PC-9 (cell line): ENCODE data around the gene LCE1B. TPM values are rescaled to one million over a fixed set of nuclear protein-coding genes. Genes with fewer than 3 reads are reported as not detected.

Experiments
- BruUV-seq: library from RNA; stranded (reverse); fragments of 400-500 nt; replicated peaks from 2 replicates; lab custom pipeline; 2021; lab: Mats Ljungman, UMichigan
- CTCF ChIA-PET: fragments of 300-600 bp; sonication (Branson Sonifier 250); formaldehyde crosslinking; loops from one replicate; lab custom pipeline; 2022; ENCODE audit warnings: antibody characterized with exemption; lab: Charles Lee
- POLR2A ChIA-PET: fragments of 300-600 bp; sonication (Branson Sonifier 250); formaldehyde crosslinking; loops from one replicate; lab custom pipeline; 2022; ENCODE audit warnings: antibody characterized with exemption; ENCODE audit not compliant: unreplicated experiment; lab: Charles Lee
- DNase-seq, 2 experiments: peaks; one replicate each; pipeline versions ENCODE4 v3.0.0 to v3.0.0-alpha.2; 2015 to 2022; ENCODE audit warnings: mixed read lengths in 1 of 2
- H2AFZ ChIP-seq: fragments of 200-600 bp; sonication (generic); 2 replicates; pipeline ENCODE4 v1.8.1; 2017; ENCODE audit warnings: antibody characterized with exemption
- H3F3A ChIP-seq: fragments of 200-600 bp; sonication (generic); 2 replicates; pipeline ENCODE4 v1.8.1; 2017; ENCODE audit warnings: antibody characterized with exemption, mild to moderate bottlenecking, low read depth; ENCODE audit not compliant: insufficient read depth
- H3K27ac ChIP-seq: fragments of 200-600 bp; sonication (generic); 2 replicates; pipeline ENCODE4 v1.6.1; 2016; ENCODE audit warnings: mixed run types
- H3K27me3 ChIP-seq: fragments of 200-600 bp; sonication (generic); 2 replicates; pipeline ENCODE4 v1.6.1; 2016; ENCODE audit warnings: low read depth, mixed run types; ENCODE audit not compliant: insufficient read depth
- H3K36me3 ChIP-seq: fragments of 200-600 bp; sonication (generic); 2 replicates; pipeline ENCODE4 v1.6.1; 2016; ENCODE audit warnings: low read depth, mixed run types
- H3K4me1 ChIP-seq: fragments of 200-600 bp; sonication (generic); replicated peaks from 2 replicates; pipeline ENCODE4 v1.6.1; 2016; ENCODE audit warnings: mixed run types; ENCODE audit not compliant: insufficient read depth
- H3K4me2 ChIP-seq: fragments of 200-600 bp; sonication (generic); 2 replicates; pipeline ENCODE4 v1.6.1; 2017; ENCODE audit warnings: mixed run types
- H3K4me3 ChIP-seq: fragments of 200-600 bp; sonication (generic); 2 replicates; pipeline ENCODE4 v1.6.1; 2016; ENCODE audit warnings: mixed run types
- H3K79me2 ChIP-seq: fragments of 200-600 bp; sonication (generic); 2 replicates; pipeline ENCODE4 v1.6.1; 2017; ENCODE audit warnings: low read depth, mixed run types
- H3K9me2 ChIP-seq: fragments of 200-600 bp; sonication (generic); 2 replicates; pipeline ENCODE4 v1.8.1; 2017; ENCODE audit warnings: mild to moderate bottlenecking; ENCODE audit not compliant: insufficient read depth
- H3K9me3 ChIP-seq: fragments of 200-600 bp; sonication (generic); 2 replicates; pipeline ENCODE4 v1.8.1; 2016; ENCODE audit warnings: low read depth; ENCODE audit not compliant: insufficient read depth
- H4K20me1 ChIP-seq: fragments of 200-600 bp; sonication (generic); 2 replicates; pipeline ENCODE4 v1.8.1; 2017; ENCODE audit not compliant: insufficient read depth
- CTCF ChIP-seq: fragments of 200-600 bp; sonication (generic); conservative IDR thresholded peaks from 2 replicates; pipeline ENCODE4 v1.6.1; 2017; ENCODE audit warnings: mixed run types, antibody characterized with exemption, mild to moderate bottlenecking, moderate library complexity
- EZH2 ChIP-seq: fragments of 200-600 bp; sonication (generic); IDR thresholded peaks from 2 replicates; pipeline ENCODE4 v1.8.0; 2017; ENCODE audit warnings: antibody characterized with exemption, low read depth
- intact Hi-C: fragments of 100-400 bp; cut with micrococcal nuclease; formaldehyde crosslinking; loops from one replicate; pipeline ENCODE4 v1.10.0; 2022; ENCODE audit not compliant: unreplicated experiment
- total RNA-seq: library from RNA; stranded (reverse); gene quantifications from 2 replicates; pipeline ENCODE4 v1.2.3, GENCODE V29; 2021

LCE1B gene
- total RNA-seq, 1 experiment from 2014 or later, result not detected

- Histone ChIP-seq H3K9me2 (no peaks in the 10 kb centered on the region), H3K4me3 (no peak overlapping the region), H2AFZ (no peak overlapping the region), H3F3A (no peaks in the 10 kb centered on the region), H4K20me1 (no peaks in the 10 kb centered on the region), H3K4me1 (no peaks in the 10 kb centered on the region), H3K27ac (no peak overlapping the region), H3K4me2 (no peak overlapping the region), H3K27me3 (peaks cover 24% of the 10 kb centered on the region; the same call in 1 of the 2 replicates), H3K36me3 (no peaks in the 10 kb centered on the region), H3K9me3 (no peaks in the 10 kb centered on the region), H3K79me2 (no peaks in the 10 kb centered on the region)
- CTCF ChIA-PET, result no interaction called here
- POLR2A ChIA-PET, result no interaction called here
- no peak for DNase-seq
- TF ChIP-seq EZH2 (no peak), CTCF (no peak)
- intact Hi-C loops, result no loop called here
- no TSS peak for BruUV-seq
Measured at GRCh38 chr1:152783095-152783494, 28.7 kb upstream of the LCE1B start.

- Histone ChIP-seq H3K4me1 (no peaks in the 10 kb centered on the region), H3K9me3 (no peaks in the 10 kb centered on the region), H3K27me3 (peaks cover 16% of the 10 kb centered on the region; the same call in 1 of the 2 replicates), H3K27ac (no peak within 1 kb of the TSS), H3K4me3 (no peak within 1 kb of the TSS), H2AFZ (no peak within 1 kb of the TSS), H4K20me1 (no peaks in the 10 kb centered on the region), H3K4me2 (no peak within 1 kb of the TSS), H3K36me3 (no peaks in the 10 kb centered on the region), H3K79me2 (no peaks in the 10 kb centered on the region), H3K9me2 (no peaks in the 10 kb centered on the region), H3F3A (no peaks in the 10 kb centered on the region)
- no TSS peak for BruUV-seq
- no peak for DNase-seq
- POLR2A ChIA-PET, result no interaction called here
- CTCF ChIA-PET, result no interaction called here
- TF ChIP-seq EZH2 (no peak), CTCF (no peak)
- intact Hi-C loops, result no loop called here
Measured at GRCh38 chr1:152786077-152786476, 25.7 kb upstream of the LCE1B start, which contains the start of gene LCE1E. TSS of gene LCE1E (plus strand) at chr1:152786257. CDS start at chr1:152787300, 1,043 bp downstream.

GRCh38 chr1:152795686-152796085 lies 16.1 kb upstream of the LCE1B start:
- ChIA-PET CTCF (no interaction called here), POLR2A (no interaction called here)
- no TSS peak for BruUV-seq
- H3K9me2 ChIP-seq, result no peaks in the 10 kb centered on the region
- DNase-seq, result no peak
- H3K27me3 ChIP-seq, result peaks cover 40% of the 10 kb centered on the region
- no peaks in the 10 kb centered on the region for H3K36me3 ChIP-seq
- H3K9me3 ChIP-seq, result no peaks in the 10 kb centered on the region
- no peak overlapping the region for H3K27ac ChIP-seq
- H2AFZ ChIP-seq, result no peak overlapping the region
- no peaks in the 10 kb centered on the region for H4K20me1 ChIP-seq
- TF ChIP-seq EZH2, result no peak
- TF ChIP-seq CTCF, result no peak
- H3K4me2 ChIP-seq, result no peak overlapping the region
- H3K4me3 ChIP-seq, result no peak overlapping the region
- intact Hi-C loops, result no loop called here
- no peaks in the 10 kb centered on the region for H3F3A ChIP-seq
- H3K79me2 ChIP-seq, result no peaks in the 10 kb centered on the region
- no peaks in the 10 kb centered on the region for H3K4me1 ChIP-seq
